Stimulated activated CD4-positive, alpha-beta T cell treated with anti-CD3 and anti-CD28 coated beads, TNF-alpha, amount 100 ng/mL, for 4 hours (primary cell): ENCODE data around the gene RNF138.
"Not testable (repeated sequence)": the region's sequence is repeated elsewhere in the genome, so short reads cannot be mapped to it uniquely, and the experiment has no call there.

Experiments
- DNase-seq, 3 experiments: peaks; one replicate each; pipeline ENCODE4 v3.0.0-alpha.2; 2020; ENCODE audit warnings: low read depth in 3 of 3

The RNF138 gene

DNA sequence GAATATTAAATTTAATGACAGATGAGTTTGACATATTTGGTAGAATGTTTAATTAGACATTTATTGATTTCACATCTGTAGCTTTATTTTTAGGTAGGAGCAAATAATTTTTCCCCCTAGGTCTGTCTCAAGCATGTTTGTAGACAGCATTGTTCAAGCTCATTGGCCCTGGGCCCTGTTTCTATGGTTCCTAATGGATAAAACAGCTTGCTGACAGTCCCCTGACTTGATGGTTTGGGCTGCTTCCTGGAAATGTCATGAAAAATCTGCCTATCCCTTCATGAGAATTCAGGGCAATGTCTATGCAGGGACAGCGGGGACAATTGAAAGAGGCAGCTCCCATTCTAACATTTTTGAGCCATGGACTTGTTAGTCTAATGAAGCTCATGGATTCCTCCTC, 83.6 kb downstream of the RNF138 start:
- no peak for DNase-seq

DNA sequence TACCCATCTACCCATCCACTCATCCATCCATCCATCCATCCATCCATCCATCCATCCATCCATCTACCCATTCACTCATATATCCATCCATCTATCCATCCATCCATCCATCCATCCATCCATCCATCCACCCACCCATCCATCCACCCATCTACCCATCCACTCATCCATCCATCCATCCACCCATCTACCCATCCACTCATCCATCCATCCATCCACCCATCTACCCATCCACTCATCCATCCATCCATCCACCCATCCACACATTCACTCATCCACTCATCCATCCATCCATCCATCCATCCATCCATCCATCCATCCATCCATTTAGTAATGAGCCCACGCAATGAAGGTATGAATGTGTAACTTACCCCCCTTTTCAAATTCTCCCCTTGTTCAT, 85.1 kb downstream of the RNF138 start:
- DNase-seq, result not testable (repeated sequence)

DNA sequence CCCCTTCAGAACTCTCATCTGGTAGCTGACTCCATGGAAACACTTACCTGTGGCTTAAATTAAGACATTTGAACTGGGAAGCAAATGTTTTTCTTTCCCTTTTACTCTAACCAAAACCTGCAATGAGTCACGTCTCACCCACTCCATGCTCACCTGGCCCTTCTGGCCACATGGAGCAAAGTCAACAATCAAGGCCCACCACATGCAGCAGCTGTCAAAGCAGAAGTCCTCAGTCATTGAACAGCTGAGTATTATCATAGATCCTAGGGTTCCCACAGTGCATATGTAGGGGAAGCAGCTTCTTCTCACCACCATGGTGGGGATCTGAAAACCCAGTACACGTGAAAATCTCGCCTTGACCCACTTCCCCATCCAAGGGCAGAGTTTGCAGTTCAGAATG, 85.9 kb downstream of the RNF138 start:
- DNase-seq, result no peak
